Activated CD4-positive, alpha-beta T cell treated with anti-CD3 and anti-CD28 coated beads, Interleukin-2, Interleukin-4, amounts not matched to agents 100 ng/mL and 50 ng/mL, durations not matched to agents 16 hours and 8 hours (primary cell): ENCODE measurements around the gene PERP.

ENCODE experiments used
- DNase-seq: peaks from one replicate; pipeline ENCODE4 v3.0.0-alpha.2; 2020; ENCODE audit warnings: low spot score

The PERP gene

DNA sequence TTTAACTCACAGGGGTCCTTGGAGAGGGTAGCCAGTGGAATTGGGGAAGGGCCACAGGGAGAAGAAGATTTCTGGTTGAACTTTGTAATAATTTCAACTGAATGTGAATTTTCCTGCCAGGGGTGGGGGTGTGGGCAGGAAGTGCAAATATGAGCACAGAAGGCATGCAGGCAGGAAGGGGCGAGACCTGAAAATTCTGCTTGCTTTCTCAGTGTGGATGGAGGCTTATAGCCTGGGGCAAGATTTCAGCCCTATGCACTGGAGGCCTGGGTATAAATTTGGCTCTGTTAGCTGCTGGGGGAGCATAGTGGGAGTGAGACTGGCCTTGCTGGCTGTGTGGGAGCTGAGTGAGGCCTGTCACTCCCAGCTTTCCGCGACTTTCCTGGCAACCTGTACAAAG, 54.4 kb downstream of the PERP start:
- DNase-seq: no peak

GRCh38 chr6:138044972-138045371, 62.2 kb downstream of the PERP start:
- no peak for DNase-seq

- no peak for DNase-seq
Observed at GRCh38 chr6:138044458-138044857, 62.8 kb downstream of the PERP start.
